GM19239 (cell line): Measurements from ENCODE around the gene ATOSB.

Experiments
- DNase-seq: peaks from one replicate; pipeline ENCODE4 v3.0.0; 2011; ENCODE audit warnings: low spot score; ENCODE audit not compliant: insufficient read length
- FAIRE-seq: peaks from 2 replicates; lab custom pipeline; 2011; peaks lifted over from hg19 to GRCh38; lab: Jason Lieb, UNC

The ATOSB gene

DNA sequence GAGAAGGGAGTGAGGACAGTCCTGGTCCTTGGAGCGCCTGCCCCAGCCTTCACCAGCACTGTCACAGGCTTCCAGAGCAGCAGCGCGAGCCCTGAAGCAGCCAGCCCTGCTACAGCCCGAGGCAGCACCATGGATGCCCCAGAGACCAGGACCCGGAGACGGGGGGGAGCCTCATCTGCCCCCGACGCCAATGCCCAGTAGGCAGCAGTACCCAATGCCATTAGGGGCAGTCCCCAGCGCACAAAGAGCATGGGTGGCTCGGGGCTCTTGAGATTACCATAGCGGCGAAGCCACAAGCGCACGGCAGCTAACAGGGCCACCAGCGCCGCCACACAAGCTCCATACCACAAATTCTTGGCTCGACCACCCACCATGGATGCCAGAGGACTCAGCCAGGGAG is 24.1 kb downstream of the ATOSB start:
- DNase-seq, result no peak
- no peak for FAIRE-seq

DNA sequence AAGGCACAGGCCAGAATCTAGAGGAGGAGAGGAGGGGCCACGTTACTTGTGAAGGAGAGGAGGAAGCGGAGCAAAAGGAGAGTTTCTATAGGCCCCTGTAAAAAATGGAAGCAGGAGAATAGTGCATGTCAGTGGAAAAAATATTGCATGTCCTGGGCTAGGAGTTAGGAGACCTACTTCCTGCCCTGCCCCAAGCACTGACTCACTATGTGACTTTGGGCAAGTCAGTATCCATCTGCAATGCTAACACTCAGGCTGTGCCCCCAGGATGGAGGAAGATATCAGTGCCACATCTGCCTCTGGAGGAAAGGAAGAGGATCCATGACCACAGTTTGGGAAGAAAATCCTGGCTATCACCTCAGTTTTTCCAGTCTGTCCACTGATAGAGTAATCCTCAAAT is 26.2 kb downstream of the ATOSB start:
- DNase-seq (no peak), FAIRE-seq (no peak)

DNA sequence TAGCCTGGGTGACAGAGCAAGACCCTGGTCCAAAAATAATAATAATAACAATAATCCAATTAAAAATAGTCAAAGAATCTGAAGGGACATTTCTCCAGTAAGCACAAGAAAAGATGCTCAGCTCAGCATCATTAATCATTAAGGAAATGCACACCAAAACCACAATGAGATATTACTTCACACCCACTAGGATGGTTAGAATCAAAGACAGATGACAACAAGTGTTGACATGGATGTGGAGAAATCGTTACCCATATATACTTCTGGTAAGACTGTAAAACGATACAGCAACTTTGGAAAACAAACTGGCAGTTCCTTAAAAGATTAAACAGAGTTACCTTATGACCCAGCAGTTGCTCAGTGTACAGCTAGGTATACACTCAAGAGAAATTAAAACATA is 30.6 kb downstream of the ATOSB start:
- no peak for FAIRE-seq
- no peak for DNase-seq

DNA sequence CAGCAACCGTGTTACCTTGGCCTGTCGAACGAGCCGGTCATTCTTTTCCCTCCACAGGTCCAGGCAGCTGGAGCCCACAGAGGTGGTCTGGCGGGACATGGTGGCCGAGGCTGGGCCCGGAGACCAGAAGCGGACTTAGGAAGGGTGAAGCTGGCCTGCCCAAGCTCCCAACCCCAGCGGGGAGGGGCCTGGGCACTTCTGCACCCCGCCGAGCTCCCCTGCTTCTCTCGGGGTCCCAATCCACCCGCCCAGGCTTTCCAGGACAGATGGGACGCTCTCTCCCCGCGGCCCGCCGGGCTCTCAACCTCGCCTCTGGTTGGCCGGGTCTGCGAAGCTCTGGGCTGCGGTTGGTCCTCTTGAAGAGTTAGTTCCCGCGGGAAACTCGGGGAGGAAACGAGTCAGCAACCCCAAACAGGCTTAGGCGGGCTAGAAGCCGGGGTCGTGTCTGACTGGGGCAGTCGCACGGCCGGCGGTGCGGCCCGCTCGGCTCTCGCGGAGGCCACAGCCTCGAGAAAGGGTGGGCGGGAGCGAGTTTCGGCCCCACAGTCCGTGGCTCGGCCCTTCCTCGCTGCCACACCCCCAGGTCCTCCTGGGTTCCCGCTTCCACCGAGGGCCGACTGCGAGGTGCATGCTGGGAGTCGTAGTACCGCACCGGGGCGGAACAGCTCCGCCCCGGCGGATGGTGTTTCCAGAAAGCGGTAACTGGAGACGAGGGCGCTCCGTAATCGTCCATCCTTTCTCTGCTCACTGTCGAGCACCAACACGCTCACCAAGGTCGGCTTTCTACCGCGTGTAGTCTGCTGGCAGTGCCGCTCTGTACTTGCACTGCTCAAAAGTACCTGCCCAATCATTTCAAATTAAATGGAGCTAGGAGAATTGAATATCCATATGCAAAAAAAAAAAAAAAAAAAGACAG is 36.0 kb downstream of the ATOSB start, which contains the start of gene FANCG:
FANCG (minus strand) TSS at position 517 of the 916 bp plus-strand sequence; CDS start at position 99, 418 bp downstream.
- FAIRE-seq, result peak; percentile 94
- DNase-seq, result peak; percentile 78

DNA sequence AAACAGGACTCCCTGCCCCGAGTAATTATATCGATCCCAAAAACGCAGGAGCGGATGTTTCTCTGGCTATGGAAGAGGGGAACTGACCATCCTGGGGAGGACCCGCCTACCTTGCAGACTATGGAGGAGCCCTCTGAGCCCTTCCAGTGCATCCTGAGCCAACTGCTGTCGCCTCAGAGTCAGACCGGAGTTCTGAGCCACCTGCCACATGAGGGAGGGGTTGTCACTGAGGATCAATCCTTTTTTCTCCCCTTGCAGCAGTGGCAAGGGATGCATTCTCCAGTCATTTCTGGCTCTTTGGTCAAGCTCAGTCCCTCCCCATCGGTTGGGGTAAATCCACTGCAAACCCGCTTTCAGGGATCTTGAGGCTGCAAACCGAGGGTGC is 36.6 kb downstream of the ATOSB start:
- DNase-seq (no peak), FAIRE-seq (peak; percentile 4)

DNA sequence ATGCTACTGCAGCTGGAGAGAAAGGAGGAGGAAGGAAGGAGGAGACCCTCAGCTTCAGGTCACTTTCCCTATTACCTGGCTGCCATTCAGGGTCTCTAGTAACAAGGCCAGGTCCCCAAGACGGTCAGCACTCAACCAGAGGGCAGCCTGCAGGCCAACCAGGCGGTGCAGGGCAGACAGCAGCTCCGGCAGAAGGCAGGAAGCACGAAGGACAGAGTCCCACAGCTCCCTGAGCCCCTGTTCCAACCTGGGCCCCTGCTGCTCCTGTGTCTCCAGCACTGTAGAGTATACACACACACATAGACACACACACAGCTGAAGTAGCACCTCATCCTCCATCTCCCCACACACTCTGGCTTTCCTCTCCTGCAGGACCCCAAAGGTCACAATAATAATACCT is 37.6 kb downstream of the ATOSB start:
- FAIRE-seq (no peak), DNase-seq (no peak)

DNA sequence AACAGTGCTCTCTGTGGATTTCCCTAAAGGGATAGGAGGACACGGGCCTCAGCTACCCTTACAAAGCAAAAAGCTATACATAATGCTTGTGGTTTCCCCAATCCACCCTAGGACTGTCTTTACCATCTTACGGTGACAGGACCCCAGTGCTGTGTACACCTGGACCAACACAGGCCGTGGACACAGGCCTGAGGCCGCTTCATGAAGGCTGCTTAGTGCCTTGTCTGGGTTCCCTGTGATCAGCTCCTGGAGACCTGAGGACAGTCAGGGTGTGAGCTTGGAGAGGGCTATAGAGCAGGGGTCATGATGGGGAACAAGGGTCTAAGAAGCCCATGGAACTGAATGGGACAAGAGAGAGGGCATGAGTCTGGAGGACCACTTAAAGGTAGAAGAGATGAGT is 38.8 kb downstream of the ATOSB start:
- no peak for FAIRE-seq
- DNase-seq, result no peak

DNA sequence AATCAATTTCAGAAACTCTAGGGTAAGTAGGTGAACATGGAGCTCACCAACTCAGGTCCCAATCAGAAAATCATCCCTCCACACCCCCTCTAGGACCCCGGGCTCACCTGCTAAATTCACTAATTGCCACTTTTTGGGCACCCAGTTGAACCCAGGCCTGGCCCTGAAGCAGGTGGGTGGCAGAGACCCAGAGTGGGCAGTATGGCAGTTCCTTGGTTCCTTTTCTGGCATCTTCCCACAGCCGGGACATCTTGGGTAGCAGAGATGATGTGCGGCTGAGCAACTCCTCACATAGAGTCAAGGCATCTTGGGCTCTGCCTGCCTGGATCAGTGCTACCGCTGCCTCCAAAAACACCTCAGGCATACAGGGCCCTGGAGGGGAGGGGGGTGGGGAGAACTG is 40.3 kb downstream of the ATOSB start:
- FAIRE-seq (no peak), DNase-seq (no peak)

DNA sequence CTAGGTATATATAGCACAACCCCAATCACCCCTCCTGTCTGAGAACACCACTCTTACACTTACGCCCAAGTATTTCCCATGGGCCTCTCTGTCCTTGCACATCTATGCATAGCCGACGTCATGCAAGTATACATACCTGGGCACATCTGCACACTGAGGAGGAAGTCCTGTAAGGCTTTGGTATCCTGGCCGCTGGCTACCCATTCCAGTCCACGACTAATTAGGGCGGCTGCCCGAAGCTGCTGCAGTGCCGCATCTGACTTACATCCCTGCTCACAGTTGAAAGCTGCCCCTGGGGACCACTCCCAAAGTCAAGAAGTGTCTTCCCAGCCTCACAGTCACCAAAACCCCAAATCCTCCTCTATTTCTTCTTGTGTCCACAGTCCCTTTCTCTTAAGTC is 40.9 kb downstream of the ATOSB start:
- FAIRE-seq, result no peak

DNA sequence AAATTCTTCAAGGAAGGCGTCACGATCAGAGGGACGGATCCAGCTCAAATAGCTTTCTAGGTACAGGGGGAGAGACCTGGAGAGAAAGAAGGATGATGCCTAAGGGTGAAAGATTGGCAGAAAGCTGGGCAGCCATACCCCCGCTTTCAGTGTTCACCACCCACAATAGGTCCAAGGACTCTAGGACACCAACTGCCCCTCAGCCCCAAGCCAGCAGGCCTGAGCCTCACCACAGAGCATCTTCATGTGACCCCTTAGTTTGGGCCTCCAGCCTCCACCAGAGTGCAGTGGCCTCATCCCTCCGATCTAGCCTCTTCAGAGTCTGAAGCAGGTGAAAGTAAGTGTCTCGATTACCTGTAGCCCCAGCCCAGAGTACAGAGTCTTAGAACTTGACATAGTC is 41.5 kb downstream of the ATOSB start:
- FAIRE-seq (no peak), DNase-seq (no peak)

More for the DNA sequence above, 40.9 kb downstream of the ATOSB start:
- DNase-seq, result no peak

DNA sequence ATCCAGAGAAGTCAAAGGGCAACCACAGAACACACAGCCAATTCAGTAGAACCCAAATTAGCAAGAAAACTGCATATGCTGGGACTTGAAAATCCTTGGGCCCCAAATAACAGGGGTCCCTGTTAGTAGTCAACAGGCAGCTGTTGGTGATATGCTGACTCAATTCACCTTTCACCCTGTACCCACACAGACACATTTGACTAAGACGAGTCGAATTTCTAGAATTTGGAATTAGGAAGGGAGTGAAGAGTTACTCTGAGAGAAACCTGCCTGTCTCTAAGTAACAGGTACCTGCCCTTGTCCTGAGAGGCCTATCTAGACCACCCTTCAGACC is 42.4 kb downstream of the ATOSB start:
- FAIRE-seq (no peak), DNase-seq (no peak)

DNA sequence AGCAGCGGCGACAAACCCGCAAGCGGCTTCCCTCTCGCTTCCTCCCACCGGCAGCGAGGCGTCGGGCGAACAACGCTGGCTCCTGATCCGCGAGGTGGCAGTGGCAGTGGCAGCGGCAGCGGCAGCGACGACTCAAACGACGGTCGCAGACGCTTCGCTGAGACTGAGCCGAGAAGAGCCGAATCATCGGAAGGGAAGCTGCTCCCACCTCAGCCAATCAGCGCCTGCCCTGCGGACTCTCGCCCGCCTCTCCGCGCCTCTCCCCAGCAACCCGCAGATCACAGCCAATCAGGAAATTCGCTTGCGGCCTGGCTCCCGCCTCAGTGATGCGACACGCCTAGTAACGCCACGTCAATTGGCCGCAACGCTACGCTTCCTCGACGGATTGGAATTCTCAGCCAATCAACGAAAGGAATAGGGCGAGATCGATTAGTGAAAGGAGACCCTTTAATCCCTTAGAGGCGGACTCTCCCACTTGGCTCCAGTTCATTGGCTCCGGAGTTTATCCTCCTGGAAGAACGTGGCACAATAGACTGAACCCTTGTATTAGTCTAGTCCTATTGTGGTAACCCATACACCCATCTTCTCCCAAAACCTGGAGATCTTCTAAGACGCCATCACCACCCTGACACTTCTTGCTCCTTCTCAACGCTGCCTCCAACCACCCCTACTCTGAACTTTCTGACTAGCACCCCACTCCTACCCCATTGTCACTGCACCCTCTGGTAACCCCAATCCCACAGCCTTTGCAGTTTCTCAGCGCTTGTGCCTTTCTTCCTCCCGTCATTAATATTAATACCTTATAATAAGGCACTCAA is 43.0 kb downstream of the ATOSB start, which contains the start of gene VCP:
VCP (minus strand) TSS at position 165 of the 818 bp plus-strand sequence. CDS start 272 bp downstream, outside the sequence.
- peak; percentile 98 for FAIRE-seq
- peak; percentile 88 for DNase-seq

DNA sequence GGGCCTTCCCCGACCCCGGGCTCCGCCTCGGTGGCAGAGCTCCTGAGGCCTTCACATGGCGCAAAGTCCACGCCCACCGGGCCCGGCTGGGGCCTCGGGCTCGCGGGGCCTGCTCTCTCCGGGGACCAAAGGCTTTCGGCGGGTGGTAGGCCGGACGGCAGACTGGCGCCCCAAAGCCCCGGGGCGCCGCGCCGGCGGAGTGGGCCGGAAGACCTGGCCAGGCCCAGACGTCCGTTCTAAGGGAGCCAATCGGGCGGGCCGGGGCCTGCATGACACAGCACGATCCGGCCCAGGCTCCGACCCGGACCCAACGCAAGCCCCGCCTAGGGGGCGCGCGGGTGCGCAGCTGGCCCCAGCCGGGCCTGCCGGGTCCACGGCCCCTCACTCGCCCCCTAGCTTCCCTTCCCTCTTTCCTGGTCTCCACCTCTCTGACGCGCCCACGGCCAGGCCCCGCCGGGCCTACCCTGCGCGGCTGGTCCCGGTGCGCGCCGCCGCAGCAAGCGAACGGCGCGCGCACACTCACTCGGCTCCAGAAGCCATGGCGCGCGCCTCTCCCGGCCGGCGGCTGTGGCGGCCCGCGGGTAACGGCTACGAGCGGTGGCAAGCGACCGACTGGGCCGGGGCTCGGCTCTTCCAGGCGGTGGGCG is 43.7 kb downstream of the ATOSB start:
- DNase-seq, result peak; percentile 54
- FAIRE-seq, result peak; percentile 42

DNA sequence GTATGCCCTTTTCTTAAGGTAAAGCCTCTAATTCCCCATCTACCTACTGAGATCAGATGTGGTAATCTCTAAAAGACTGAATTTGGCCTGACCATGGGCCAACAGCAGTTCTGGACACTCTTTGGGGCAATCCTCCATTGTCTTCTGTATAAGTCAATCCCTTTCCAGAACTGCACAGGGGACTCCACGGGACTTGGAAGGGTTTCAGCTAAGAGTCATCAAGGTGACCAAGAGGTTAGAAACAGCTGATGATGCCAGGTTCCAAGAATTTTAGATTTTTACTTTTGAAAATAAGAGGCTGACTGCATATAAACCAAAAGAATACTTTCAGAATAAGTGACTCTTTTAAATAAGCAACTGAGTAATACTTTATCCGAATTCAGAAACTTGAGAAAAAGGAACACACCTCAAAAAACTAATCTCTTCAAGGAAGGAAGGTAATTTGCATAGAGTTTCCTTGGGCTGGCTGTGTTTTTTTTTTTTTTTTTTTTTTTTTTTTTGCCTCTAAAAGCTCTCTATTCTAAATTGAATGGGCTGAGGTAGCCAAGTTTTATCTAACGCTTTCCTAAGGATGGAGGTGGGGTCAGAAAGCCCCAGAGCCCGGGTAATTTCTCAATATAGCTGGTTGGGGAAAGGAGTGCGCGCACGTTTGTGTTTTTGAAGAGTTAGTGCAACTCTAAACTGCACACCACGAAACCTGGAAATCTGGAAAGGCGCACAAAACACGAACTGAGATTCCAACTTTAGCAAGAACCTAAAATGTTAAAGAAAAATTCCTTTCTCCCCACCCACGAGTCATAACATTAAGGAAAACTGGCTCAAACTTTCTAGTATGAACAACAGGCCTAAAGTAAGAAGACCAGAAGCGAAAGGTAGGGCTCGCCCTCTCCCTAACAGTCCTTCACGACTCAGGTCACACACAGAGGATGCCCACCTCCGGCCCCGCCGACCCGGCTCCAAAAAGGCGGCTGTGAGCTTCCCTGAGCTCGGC is 44.5 kb downstream of the ATOSB start:
- peak; percentile 92 for FAIRE-seq
- DNase-seq, result no peak

DNA sequence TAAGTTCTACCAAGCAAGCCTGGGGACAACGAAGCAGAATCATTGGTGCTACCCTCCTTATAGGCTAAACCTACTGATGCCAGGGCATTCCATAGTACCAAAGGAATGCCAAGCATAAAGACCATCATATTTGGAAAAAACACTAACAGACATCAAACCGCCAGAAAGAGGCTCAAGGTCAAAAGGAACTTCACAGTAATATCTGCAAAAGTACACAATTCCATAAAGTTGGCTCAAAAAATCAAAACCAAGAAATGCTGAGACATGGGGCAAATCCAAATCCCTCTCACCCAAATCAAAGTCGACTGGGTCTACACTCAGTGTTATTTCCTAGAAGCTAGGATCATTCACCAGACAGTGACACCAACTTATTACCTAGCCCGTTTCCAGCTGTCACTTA is 46.6 kb downstream of the ATOSB start:
- FAIRE-seq, result no peak
- no peak for DNase-seq

DNA sequence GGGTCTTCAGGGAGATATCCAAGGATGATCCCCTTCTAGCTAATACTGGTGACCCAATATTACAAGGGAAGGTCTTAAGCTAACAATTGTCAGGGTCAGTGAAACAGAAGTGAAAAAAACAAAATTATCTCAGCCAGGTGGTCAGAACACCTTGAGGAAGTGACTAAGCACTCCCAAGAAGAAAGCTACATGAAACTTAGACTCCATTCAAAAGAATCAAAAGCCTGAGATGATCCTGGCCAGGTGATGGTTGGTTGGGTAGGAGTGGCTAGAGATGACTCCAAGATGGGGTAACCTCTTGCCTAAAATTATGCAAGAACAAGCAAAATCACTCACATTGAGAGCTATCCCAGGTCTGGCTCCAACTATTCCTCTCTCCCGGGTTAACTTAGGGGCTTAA is 48.6 kb downstream of the ATOSB start:
- DNase-seq, result no peak
- no peak for FAIRE-seq

DNA sequence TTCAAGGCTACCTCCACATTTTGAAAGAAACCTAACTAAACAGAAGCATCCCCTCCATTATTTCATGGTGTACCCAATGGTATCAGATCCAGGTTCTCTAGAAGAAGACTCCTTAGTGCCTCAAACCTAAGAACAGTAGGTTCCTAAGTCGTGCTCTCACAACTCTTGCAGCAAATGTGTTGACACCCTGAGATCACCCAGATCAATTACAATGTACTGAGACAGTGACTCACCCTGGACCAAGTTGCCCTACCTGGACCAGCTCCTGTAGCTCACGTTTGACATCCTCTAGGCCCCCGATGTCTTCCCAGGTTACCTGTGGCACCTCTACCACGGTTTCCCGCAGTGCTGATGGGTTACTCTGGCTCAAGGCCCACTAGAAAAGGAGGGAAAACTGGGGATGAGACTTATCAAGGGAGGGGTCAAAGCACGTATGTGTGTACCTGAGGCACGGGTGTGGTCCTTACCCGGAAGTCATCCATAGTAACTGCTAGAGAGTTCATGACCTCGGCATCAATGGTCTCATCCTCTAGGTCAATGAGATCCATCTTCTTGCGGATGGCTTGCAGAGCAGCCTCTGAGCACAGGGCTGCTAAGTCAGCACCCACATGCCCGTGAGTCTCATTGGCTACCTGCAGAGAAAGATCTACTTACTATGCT is 55.0 kb downstream of the ATOSB start:
- DNase-seq (no peak), FAIRE-seq (no peak)

DNA sequence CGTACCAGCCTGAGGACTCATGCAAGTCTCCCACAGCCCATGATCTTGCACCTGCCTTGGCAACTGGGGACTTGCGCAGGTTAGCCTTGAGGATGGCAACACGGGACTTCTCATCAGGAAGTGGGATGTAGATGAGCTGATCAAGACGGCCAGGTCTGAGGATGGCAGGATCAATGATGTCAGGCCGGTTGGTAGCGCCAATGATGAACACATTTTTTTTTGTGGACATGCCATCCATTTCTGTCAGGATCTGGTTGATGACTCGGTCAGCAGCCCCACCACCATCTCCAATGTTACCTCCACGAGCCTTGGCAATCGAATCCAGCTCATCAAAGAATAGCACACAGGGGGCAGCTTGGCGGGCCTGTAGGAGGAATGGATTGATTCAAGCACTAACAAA is 56.2 kb downstream of the ATOSB start:
- no peak for FAIRE-seq

DNA sequence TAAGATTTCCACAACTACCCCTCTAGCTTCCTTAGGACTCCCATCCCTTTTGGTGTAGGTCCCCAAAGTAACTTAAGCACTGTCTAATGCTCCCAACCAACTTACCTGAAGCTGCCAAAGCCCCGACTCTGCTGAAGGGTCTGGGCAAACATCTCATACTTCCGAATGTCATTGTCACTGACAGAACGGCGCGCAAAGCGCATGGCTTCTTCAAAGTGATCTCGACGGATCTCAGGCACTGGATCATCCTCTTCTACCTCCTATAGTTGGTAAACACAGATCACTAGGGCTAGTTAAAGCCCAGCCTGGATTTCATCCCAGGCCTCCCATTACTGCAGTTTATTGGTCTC is 58.4 kb downstream of the ATOSB start:
- no peak for DNase-seq
- no peak for FAIRE-seq

More for the DNA sequence above, 56.2 kb downstream of the ATOSB start:
- DNase-seq, result no peak
